Stimulated activated CD4-positive, alpha-beta T cell treated with anti-CD3 and anti-CD28 coated beads, TNF-alpha, amount 100 ng/mL, for 24 hours (primary cell): ENCODE measurements around the gene TMEM225B.
"Not testable (repeated sequence)": the region's sequence is repeated elsewhere in the genome, so short reads cannot be mapped to it uniquely, and the experiment has no call there.

ENCODE experiments used
- DNase-seq, 3 experiments: peaks; one replicate each; pipeline ENCODE4 v3.0.0-alpha.2; 2020; ENCODE audit warnings: low read depth in 3 of 3

The TMEM225B gene

DNA sequence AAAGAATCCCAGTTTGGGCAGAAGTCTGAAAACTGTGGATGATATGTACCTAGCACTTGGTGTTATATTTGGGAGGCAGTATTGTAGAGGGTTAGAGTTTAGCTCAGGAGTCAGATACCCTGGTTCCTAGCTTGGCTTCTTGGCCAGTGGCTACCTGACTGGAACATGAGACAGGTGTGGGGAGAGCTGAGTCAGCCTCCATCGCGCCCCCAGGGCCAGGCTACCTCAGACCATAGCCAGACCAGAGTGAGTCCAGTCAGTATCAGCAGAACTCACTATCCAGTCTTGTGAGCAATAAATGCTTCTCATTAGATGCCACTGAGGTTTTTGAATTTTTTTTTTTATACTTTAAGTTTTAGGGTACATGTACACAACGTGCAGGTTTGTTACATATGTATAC is 55.7 kb downstream of the TMEM225B start:
- no peak for DNase-seq

DNA sequence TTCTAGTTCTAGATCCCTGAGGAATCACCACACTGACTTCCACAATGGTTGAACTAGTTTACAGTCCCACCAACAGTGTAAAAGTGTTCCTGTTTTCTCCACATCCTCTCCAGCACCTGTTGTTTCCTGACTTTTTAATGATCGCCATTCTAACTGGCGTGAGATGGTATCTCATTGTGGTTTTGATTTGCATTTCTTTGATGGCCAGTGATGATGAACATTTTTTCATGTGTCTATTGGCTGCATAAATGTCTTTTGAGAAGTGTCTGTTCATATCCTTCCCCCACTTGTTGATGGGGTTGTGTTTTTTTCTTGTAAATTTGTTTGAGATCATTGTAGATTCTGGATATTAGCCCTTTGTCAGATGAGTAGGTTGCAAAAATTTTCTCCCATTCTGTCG is 56.6 kb downstream of the TMEM225B start:
- not testable (repeated sequence) for DNase-seq

DNA sequence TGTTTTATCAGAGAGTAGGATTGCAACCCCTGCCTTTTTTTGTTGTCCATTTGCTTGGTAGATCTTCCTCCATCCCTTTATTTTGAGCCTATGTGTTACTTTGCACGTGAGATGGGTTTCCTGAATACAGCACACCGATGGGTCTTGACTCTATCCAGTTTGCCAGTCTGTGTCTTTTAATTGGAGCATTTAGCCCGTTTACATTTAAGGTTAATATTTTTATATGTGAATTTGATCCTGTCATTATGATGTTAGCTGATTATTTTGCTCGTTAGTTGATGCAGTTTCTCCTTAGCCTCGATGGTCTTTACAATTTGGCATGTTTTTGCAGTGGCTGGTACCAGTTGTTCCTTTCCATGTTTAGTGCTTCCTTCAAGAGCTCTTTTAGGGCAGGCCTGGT is 59.8 kb downstream of the TMEM225B start:
- not testable (repeated sequence) for DNase-seq
